Tibial nerve (tissue), 4 donors: Measurements from ENCODE around the gene C6orf52.

Experiments used
- CTCF ChIP-seq, 5 experiments: fragments of 200-600 bp in 3 of 5; fragments of 450-650 bp in 2 of 5; sonication (generic) in 3 of 5; IDR thresholded peaks; one replicate each; pipeline ENCODE4 v1.5.1; 2016 to 2019; ENCODE audit warnings: antibody characterized with exemption in 5 of 5, mild to moderate bottlenecking in 3 of 5, moderate library complexity in 2 of 5
- EP300 ChIP-seq, 2 donors: sonication (generic); formaldehyde crosslinking; IDR thresholded peaks; one replicate each; pipeline ENCODE4 v1.6.1; 2017; ENCODE audit warnings: antibody characterized with exemption in 2 of 2, mild to moderate bottlenecking in 1 of 2
- POLR2A ChIP-seq, 2 donors: fragments of 450-650 bp; IDR thresholded peaks; one replicate each; pipeline ENCODE4 v1.6.1; 2017; ENCODE audit warnings: antibody characterized with exemption in 2 of 2, mild to moderate bottlenecking in 2 of 2, moderate library complexity in 2 of 2

GRCh38 chr6:10662742-10663141 lies 31.7 kb downstream of the C6orf52 start:
- TF ChIP-seq CTCF (IDR thresholded peaks at IDR 0.05) (no peak), POLR2A (IDR thresholded peaks at IDR 0.05) (no peak), EP300 (IDR thresholded peaks at IDR 0.05) (no peak)
